ENCODE results near the gene ALDH1L2. TPM values are rescaled to one million over a fixed set of nuclear protein-coding genes. Genes with fewer than 3 reads are reported as not detected.

The ALDH1L2 gene
- total RNA-seq, 3 donors from 2014 or later: 2.3 to 7.8 (median 6.7) TPM

GRCh38 chr12:105032703-105033357, 51.4 kb downstream of the ALDH1L2 start:
- Histone ChIP-seq H3K4me1 (no peaks in the 10 kb centered on the region), H3K27me3 (no peaks in the 10 kb centered on the region), H3K27ac (no peak overlapping the region), H3K4me3 (no peak overlapping the region), H3K36me3 (no peaks in the 10 kb centered on the region), H3K9me3 (no peaks in the 10 kb centered on the region)
- intact Hi-C loops (cut with DNase I; ENCODE audit: low total_unique reads): no loop called here
- TF ChIP-seq, protein P1, sequence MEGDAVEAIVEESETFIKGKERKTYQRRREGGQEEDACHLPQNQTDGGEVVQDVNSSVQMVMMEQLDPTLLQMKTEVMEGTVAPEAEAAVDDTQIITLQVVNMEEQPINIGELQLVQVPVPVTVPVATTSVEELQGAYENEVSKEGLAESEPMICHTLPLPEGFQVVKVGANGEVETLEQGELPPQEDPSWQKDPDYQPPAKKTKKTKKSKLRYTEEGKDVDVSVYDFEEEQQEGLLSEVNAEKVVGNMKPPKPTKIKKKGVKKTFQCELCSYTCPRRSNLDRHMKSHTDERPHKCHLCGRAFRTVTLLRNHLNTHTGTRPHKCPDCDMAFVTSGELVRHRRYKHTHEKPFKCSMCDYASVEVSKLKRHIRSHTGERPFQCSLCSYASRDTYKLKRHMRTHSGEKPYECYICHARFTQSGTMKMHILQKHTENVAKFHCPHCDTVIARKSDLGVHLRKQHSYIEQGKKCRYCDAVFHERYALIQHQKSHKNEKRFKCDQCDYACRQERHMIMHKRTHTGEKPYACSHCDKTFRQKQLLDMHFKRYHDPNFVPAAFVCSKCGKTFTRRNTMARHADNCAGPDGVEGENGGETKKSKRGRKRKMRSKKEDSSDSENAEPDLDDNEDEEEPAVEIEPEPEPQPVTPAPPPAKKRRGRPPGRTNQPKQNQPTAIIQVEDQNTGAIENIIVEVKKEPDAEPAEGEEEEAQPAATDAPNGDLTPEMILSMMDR (IDR thresholded peaks at IDR 0.05): no peak
- no peak for TF ChIP-seq POLR2AphosphoS5 (IDR thresholded peaks at IDR 0.05)
- no peak for TF ChIP-seq POLR2A (IDR thresholded peaks at IDR 0.05)
- no peak for DNase-seq (ENCODE audit: low spot score in 2 of 2)

DNA sequence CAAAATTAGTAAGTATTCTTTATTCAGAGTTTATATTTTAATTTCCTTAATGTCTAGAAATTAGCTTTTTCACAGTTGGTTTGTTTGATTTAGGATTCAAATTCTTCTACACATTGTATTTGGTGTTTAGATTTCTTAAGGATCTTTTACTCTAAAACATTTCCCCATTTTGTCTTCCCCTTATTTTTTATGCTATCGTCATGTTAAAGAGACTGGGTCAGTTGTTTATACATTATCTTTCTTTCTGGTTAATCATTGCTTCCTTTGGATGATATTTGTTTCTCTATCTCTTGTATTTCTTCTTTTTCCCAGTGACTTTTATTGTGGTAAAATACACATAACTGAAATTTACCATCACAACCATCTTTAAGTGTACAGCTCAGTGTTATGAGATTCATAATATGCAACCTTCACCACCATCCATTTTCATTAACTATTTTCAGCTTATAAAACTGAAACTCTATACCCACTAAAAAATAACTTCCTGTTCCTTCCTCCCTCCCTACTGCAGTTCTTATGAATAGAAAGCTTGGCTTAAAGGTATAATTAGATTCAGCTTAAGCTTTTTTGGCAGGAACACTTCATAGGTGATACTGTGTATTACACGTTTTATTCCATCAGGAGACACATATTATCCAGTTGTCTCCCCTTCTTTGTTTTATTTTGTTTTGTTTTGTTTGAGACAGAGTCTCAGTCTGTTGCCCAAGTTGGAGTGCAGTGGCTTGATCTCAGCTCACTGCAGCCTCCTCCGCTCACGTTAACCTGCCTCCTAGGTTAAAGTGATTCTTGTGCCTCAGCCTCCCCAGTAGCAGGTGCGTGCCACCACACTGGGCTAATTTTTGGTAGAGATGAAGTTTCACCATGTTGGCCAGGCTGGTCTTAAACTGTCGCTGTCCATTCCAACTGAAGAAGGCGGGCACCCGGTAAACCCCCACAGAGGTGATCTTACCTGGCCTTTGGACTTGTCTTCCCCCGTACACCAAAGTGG, 53.1 kb downstream of the ALDH1L2 start:
- Histone ChIP-seq H3K4me1 (no peaks in the 10 kb centered on the region), H3K27me3 (no peaks in the 10 kb centered on the region), H3K9me3 (no peaks in the 10 kb centered on the region), H3K27ac (no peak overlapping the region), H3K36me3 (no peaks in the 10 kb centered on the region), H3K4me3 (no peak overlapping the region)
- no peak for TF ChIP-seq POLR2AphosphoS5 (IDR thresholded peaks at IDR 0.05)
- TF ChIP-seq POLR2A (IDR thresholded peaks at IDR 0.05): no peak
- TF ChIP-seq, protein P1 (IDR thresholded peaks at IDR 0.05): no peak
- no peak for DNase-seq (ENCODE audit: low spot score in 2 of 2)
- intact Hi-C loops (cut with DNase I; ENCODE audit: low total_unique reads): no loop called here

DNA sequence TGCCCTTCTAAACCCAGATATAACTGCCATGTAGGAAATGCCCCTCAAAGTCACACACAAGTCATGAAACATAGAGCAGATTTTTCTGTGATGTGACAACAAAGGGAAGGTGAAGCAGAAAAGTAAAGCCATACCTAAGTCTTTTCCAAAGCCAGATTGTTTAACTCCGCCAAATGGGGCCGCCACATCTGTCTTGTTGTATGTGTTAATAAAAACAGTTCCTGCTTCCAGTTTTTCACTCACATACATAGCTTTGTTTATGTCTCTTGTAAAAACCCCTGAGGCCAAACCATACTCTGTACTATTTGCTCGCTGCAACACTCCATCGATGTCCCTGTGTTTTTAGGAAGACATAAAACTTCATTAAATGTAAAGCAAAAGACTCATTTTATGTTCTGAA, 57.8 kb downstream of the ALDH1L2 start:
- DNase-seq (ENCODE audit: low spot score in 2 of 2): no peak
- Histone ChIP-seq H3K27me3 (no peaks in the 10 kb centered on the region), H3K36me3 (no peaks in the 10 kb centered on the region), H3K9me3 (no peaks in the 10 kb centered on the region), H3K27ac (no peak overlapping the region), H3K4me3 (no peak overlapping the region), H3K4me1 (no peaks in the 10 kb centered on the region)
- TF ChIP-seq POLR2A (IDR thresholded peaks at IDR 0.05) (no peak), POLR2AphosphoS5 (IDR thresholded peaks at IDR 0.05) (no peak)
- TF ChIP-seq, protein P1 (IDR thresholded peaks at IDR 0.05): no peak
- intact Hi-C loops (cut with DNase I; ENCODE audit: low total_unique reads): no loop called here

DNA sequence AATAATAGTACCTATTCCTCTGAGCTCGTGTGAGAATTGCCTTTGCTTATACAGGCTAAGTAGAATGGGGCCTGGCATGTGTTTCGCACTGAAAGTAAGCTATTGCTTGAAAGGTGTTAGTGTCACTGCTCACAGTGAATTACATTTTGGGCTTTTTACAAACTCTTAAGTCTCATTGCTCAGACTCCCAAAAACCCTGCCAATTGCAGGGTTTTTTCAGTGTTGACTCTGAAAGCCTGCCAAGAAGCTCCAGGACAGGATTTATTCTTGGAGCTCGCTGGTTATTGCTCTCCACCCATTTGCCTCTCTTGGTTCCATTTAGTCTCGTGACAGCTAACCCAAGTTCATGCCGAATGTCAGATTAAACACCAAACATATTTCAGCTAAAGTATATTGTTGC, 58.4 kb downstream of the ALDH1L2 start:
- Histone ChIP-seq H3K9me3 (no peaks in the 10 kb centered on the region), H3K27ac (peak overlapping the region in 1 of 2 donors; percentile 27), H3K4me3 (no peak overlapping the region), H3K36me3 (no peaks in the 10 kb centered on the region), H3K4me1 (no peaks in the 10 kb centered on the region), H3K27me3 (no peaks in the 10 kb centered on the region)
- TF ChIP-seq POLR2A (IDR thresholded peaks at IDR 0.05) (no peak), POLR2AphosphoS5 (IDR thresholded peaks at IDR 0.05) (no peak)
- TF ChIP-seq, protein P1 (IDR thresholded peaks at IDR 0.05): no peak
- peak in 1 of 2 donors; percentile 20 for DNase-seq (ENCODE audit: low spot score in 2 of 2)
- intact Hi-C loops (cut with DNase I; ENCODE audit: low total_unique reads): no loop called here

GRCh38 chr12:105024928-105025327, 59.3 kb downstream of the ALDH1L2 start:
- intact Hi-C loops (cut with DNase I; ENCODE audit: low total_unique reads): no loop called here
- H3K27me3 ChIP-seq: no peaks in the 10 kb centered on the region
- no peak overlapping the region for H3K4me3 ChIP-seq
- TF ChIP-seq POLR2A (IDR thresholded peaks at IDR 0.05) (no peak), POLR2AphosphoS5 (IDR thresholded peaks at IDR 0.05) (no peak)
- TF ChIP-seq, protein P1 (IDR thresholded peaks at IDR 0.05): no peak
- no peak for DNase-seq (ENCODE audit: low spot score in 2 of 2)
- no peak overlapping the region for H3K27ac ChIP-seq
- no peaks in the 10 kb centered on the region for H3K4me1 ChIP-seq
- H3K9me3 ChIP-seq: no peaks in the 10 kb centered on the region
- no peaks in the 10 kb centered on the region for H3K36me3 ChIP-seq
